ENCODE measurements around the gene INTS14.

Gene INTS14

GRCh38 chr15:65584241-65584640 lies 26.7 kb downstream of the INTS14 start:
- Histone ChIP-seq H3K79me2 (ENCODE audit: control insufficient read depth, insufficient read depth, low read length) (no peaks in the 10 kb centered on the region), H3K27ac (ENCODE audit: low read depth, low read length) (no peak overlapping the region), H2BK15ac (replicated peaks; ENCODE audit: low read depth) (no peak overlapping the region), H3K56ac (ENCODE audit: low read length) (no peak overlapping the region), H4K8ac (ENCODE audit: low read depth, low read length) (no peak overlapping the region), H2BK5ac (ENCODE audit: low read length) (no peak overlapping the region), H4K5ac (ENCODE audit: low read length) (no peak overlapping the region), H3K18ac (ENCODE audit: low read length) (no peak overlapping the region), H3K9ac (ENCODE audit: low read length) (no peak overlapping the region), H3K36me3 (ENCODE audit: control insufficient read depth, insufficient read depth, low read length) (peaks cover 1% of the 10 kb centered on the region), H3K27me3 (ENCODE audit: insufficient read depth, low read length, poor library complexity) (no peaks in the 10 kb centered on the region), H2BK120ac (ENCODE audit: low read depth, low read length) (no peak overlapping the region), H3K4me3 (ENCODE audit: low read length) (no peak overlapping the region), H2AK5ac (ENCODE audit: low read length) (no peak overlapping the region), H3K4me1 (ENCODE audit: control insufficient read depth, low read depth, low read length) (no peaks in the 10 kb centered on the region), H3K23ac (ENCODE audit: low read length) (no peak overlapping the region), H3K4ac (ENCODE audit: low read depth, low read length) (no peak overlapping the region), H3K79me1 (ENCODE audit: low read length) (no peaks in the 10 kb centered on the region), H3K4me2 (ENCODE audit: low read length) (no peak overlapping the region)
- DNase-seq: no peak

GRCh38 chr15:65583701-65584100 lies 27.2 kb downstream of the INTS14 start:
- no peak overlapping the region for H3K9ac ChIP-seq (ENCODE audit: low read length)
- H3K18ac ChIP-seq (ENCODE audit: low read length): no peak overlapping the region
- no peak overlapping the region for H3K56ac ChIP-seq (ENCODE audit: low read length)
- H3K4me3 ChIP-seq (ENCODE audit: low read length): no peak overlapping the region
- H2BK15ac ChIP-seq (replicated peaks; ENCODE audit: low read depth): no peak overlapping the region
- H2BK120ac ChIP-seq (ENCODE audit: low read depth, low read length): no peak overlapping the region
- H3K27me3 ChIP-seq (ENCODE audit: insufficient read depth, low read length, poor library complexity): no peaks in the 10 kb centered on the region
- H3K23ac ChIP-seq (ENCODE audit: low read length): no peak overlapping the region
- H3K27ac ChIP-seq (ENCODE audit: low read depth, low read length): no peak overlapping the region
- no peak overlapping the region for H4K8ac ChIP-seq (ENCODE audit: low read depth, low read length)
- WGBS (ENCODE audit: extremely low coverage, insufficient coverage, low lambda C conversion rate): no CpG with 5 or more reads among the region's 1 CpG
- no peak overlapping the region for H3K4ac ChIP-seq (ENCODE audit: low read depth, low read length)
- no peaks in the 10 kb centered on the region for H3K79me1 ChIP-seq (ENCODE audit: low read length)
- no peak overlapping the region for H3K4me2 ChIP-seq (ENCODE audit: low read length)
- DNase-seq: peak; percentile 14
- no peaks in the 10 kb centered on the region for H3K4me1 ChIP-seq (ENCODE audit: control insufficient read depth, low read depth, low read length)
- H3K79me2 ChIP-seq (ENCODE audit: control insufficient read depth, insufficient read depth, low read length): no peaks in the 10 kb centered on the region
- H3K36me3 ChIP-seq (ENCODE audit: control insufficient read depth, insufficient read depth, low read length): peaks cover 1% of the 10 kb centered on the region
- H4K5ac ChIP-seq (ENCODE audit: low read length): no peak overlapping the region
- H2BK5ac ChIP-seq (ENCODE audit: low read length): no peak overlapping the region
- no peak overlapping the region for H2AK5ac ChIP-seq (ENCODE audit: low read length)

GRCh38 chr15:65580287-65580686 lies 30.6 kb downstream of the INTS14 start:
- H2BK15ac ChIP-seq (replicated peaks; ENCODE audit: low read depth): no peak overlapping the region
- no peak overlapping the region for H2AK5ac ChIP-seq (ENCODE audit: low read length)
- no peaks in the 10 kb centered on the region for H3K79me2 ChIP-seq (ENCODE audit: control insufficient read depth, insufficient read depth, low read length)
- H3K4me2 ChIP-seq (ENCODE audit: low read length): no peak overlapping the region
- H2BK5ac ChIP-seq (ENCODE audit: low read length): no peak overlapping the region
- H3K27ac ChIP-seq (ENCODE audit: low read depth, low read length): no peak overlapping the region
- no peak overlapping the region for H4K5ac ChIP-seq (ENCODE audit: low read length)
- H3K4me1 ChIP-seq (ENCODE audit: control insufficient read depth, low read depth, low read length): no peaks in the 10 kb centered on the region
- H3K27me3 ChIP-seq (ENCODE audit: insufficient read depth, low read length, poor library complexity): no peaks in the 10 kb centered on the region
- H3K79me1 ChIP-seq (ENCODE audit: low read length): no peaks in the 10 kb centered on the region
- no peak overlapping the region for H3K4me3 ChIP-seq (ENCODE audit: low read length)
- H3K56ac ChIP-seq (ENCODE audit: low read length): no peak overlapping the region
- no peak overlapping the region for H4K8ac ChIP-seq (ENCODE audit: low read depth, low read length)
- no peak overlapping the region for H2BK120ac ChIP-seq (ENCODE audit: low read depth, low read length)
- no peak overlapping the region for H3K23ac ChIP-seq (ENCODE audit: low read length)
- peaks cover 3% of the 10 kb centered on the region for H3K36me3 ChIP-seq (ENCODE audit: control insufficient read depth, insufficient read depth, low read length)
- H3K18ac ChIP-seq (ENCODE audit: low read length): no peak overlapping the region
- no peak overlapping the region for H3K4ac ChIP-seq (ENCODE audit: low read depth, low read length)
- H3K9ac ChIP-seq (ENCODE audit: low read length): no peak overlapping the region
- peak; percentile 26 for DNase-seq

GRCh38 chr15:65579762-65580161 lies 31.2 kb downstream of the INTS14 start:
- no peaks in the 10 kb centered on the region for H3K4me1 ChIP-seq (ENCODE audit: control insufficient read depth, low read depth, low read length)
- H3K23ac ChIP-seq (ENCODE audit: low read length): no peak overlapping the region
- no peak overlapping the region for H4K5ac ChIP-seq (ENCODE audit: low read length)
- H4K8ac ChIP-seq (ENCODE audit: low read depth, low read length): no peak overlapping the region
- H3K9ac ChIP-seq (ENCODE audit: low read length): no peak overlapping the region
- H2AK5ac ChIP-seq (ENCODE audit: low read length): no peak overlapping the region
- no peak overlapping the region for H2BK120ac ChIP-seq (ENCODE audit: low read depth, low read length)
- H2BK5ac ChIP-seq (ENCODE audit: low read length): no peak overlapping the region
- H3K36me3 ChIP-seq (ENCODE audit: control insufficient read depth, insufficient read depth, low read length): peaks cover 3% of the 10 kb centered on the region
- no peak overlapping the region for H3K56ac ChIP-seq (ENCODE audit: low read length)
- H2BK15ac ChIP-seq (replicated peaks; ENCODE audit: low read depth): no peak overlapping the region
- WGBS (ENCODE audit: extremely low coverage, insufficient coverage, low lambda C conversion rate): no CpG with 5 or more reads among the region's 3 CpGs
- H3K27me3 ChIP-seq (ENCODE audit: insufficient read depth, low read length, poor library complexity): no peaks in the 10 kb centered on the region
- H3K27ac ChIP-seq (ENCODE audit: low read depth, low read length): no peak overlapping the region
- no peak overlapping the region for H3K18ac ChIP-seq (ENCODE audit: low read length)
- H3K4me2 ChIP-seq (ENCODE audit: low read length): no peak overlapping the region
- H3K4me3 ChIP-seq (ENCODE audit: low read length): no peak overlapping the region
- DNase-seq: no peak
- no peak overlapping the region for H3K4ac ChIP-seq (ENCODE audit: low read depth, low read length)
- H3K79me2 ChIP-seq (ENCODE audit: control insufficient read depth, insufficient read depth, low read length): no peaks in the 10 kb centered on the region
- H3K79me1 ChIP-seq (ENCODE audit: low read length): no peaks in the 10 kb centered on the region

GRCh38 chr15:65578904-65579728 lies 31.8 kb downstream of the INTS14 start:
- Histone ChIP-seq H3K4me3 (ENCODE audit: low read length) (no peak overlapping the region), H3K56ac (ENCODE audit: low read length) (no peak overlapping the region), H2BK120ac (ENCODE audit: low read depth, low read length) (no peak overlapping the region), H3K4ac (ENCODE audit: low read depth, low read length) (no peak overlapping the region), H2BK5ac (ENCODE audit: low read length) (no peak overlapping the region), H3K36me3 (ENCODE audit: control insufficient read depth, insufficient read depth, low read length) (peaks cover 3% of the 10 kb centered on the region), H3K27ac (ENCODE audit: low read depth, low read length) (no peak overlapping the region), H3K79me2 (ENCODE audit: control insufficient read depth, insufficient read depth, low read length) (no peaks in the 10 kb centered on the region), H3K9ac (ENCODE audit: low read length) (no peak overlapping the region), H2BK15ac (replicated peaks; ENCODE audit: low read depth) (no peak overlapping the region), H3K4me1 (ENCODE audit: control insufficient read depth, low read depth, low read length) (no peaks in the 10 kb centered on the region), H3K23ac (ENCODE audit: low read length) (no peak overlapping the region), H2AK5ac (ENCODE audit: low read length) (no peak overlapping the region), H3K18ac (ENCODE audit: low read length) (no peak overlapping the region), H4K8ac (ENCODE audit: low read depth, low read length) (no peak overlapping the region), H3K79me1 (ENCODE audit: low read length) (no peaks in the 10 kb centered on the region), H3K4me2 (ENCODE audit: low read length) (no peak overlapping the region), H3K27me3 (ENCODE audit: insufficient read depth, low read length, poor library complexity) (no peaks in the 10 kb centered on the region), H4K5ac (ENCODE audit: low read length) (no peak overlapping the region)
- DNase-seq: peak; percentile 19
- WGBS (ENCODE audit: extremely low coverage, insufficient coverage, low lambda C conversion rate): no CpG with 5 or more reads among the region's 8 CpGs

Data from mesendoderm (in vitro differentiated cells).